ENCODE results near the gene PGAM5. TPM values are rescaled to one million over a fixed set of nuclear protein-coding genes. Genes with fewer than 3 reads are reported as not detected.

The PGAM5 gene
- total RNA-seq, 4 donors from 2014 or later, result 22.9 to 50.7 (median 33.2) TPM

DNA sequence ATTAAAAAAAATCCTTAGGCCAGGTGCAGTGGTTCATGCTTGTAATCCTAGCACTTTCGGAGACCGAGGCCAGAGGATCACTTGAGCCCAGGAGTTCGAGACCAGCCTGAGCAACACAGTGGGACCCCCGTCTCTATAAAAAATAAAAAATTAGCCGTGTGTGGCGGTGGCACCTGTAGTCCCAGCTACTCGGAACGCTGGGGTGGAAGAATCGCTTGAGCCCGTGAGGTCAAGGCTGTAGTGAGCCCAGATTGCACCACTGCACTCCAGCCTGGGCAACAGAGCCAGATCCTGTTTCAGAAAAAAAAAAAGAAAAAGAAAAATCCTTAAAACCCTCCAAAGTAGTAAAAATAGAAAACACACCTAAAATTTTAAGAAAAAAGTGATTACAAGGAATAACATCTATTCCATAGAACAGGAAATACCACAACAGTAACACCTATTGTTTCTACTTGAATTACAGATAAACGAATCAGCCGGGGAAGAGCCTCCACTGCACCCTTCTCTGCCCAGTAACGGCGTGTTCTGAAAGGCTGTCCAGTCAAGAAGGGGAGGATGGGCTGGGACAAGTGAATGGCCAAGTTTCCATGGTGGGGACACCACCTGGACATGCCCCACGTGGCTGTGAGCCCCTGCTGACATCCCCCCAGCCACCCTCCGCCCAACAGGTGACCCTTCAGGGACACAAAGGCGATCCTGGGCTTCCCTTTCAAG, 41.3 kb upstream of the PGAM5 start:
- Histone ChIP-seq H3K4me3 (no peak overlapping the region), H3K4me1 (no peaks in the 10 kb centered on the region), H3K9me3 (no peaks in the 10 kb centered on the region), H3K36me3 (peaks cover 0 to 97% (median 12%) of the 10 kb centered on the region in 3 donors), H3K27ac (no peak overlapping the region), H3K27me3 (no peaks in the 10 kb centered on the region)
- TF ChIP-seq EP300 (IDR thresholded peaks at IDR 0.05) (no peak), POLR2A (IDR thresholded peaks at IDR 0.05) (no peak)
- TF ChIP-seq, protein P1, sequence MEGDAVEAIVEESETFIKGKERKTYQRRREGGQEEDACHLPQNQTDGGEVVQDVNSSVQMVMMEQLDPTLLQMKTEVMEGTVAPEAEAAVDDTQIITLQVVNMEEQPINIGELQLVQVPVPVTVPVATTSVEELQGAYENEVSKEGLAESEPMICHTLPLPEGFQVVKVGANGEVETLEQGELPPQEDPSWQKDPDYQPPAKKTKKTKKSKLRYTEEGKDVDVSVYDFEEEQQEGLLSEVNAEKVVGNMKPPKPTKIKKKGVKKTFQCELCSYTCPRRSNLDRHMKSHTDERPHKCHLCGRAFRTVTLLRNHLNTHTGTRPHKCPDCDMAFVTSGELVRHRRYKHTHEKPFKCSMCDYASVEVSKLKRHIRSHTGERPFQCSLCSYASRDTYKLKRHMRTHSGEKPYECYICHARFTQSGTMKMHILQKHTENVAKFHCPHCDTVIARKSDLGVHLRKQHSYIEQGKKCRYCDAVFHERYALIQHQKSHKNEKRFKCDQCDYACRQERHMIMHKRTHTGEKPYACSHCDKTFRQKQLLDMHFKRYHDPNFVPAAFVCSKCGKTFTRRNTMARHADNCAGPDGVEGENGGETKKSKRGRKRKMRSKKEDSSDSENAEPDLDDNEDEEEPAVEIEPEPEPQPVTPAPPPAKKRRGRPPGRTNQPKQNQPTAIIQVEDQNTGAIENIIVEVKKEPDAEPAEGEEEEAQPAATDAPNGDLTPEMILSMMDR (IDR thresholded peaks at IDR 0.05), result no peak
- DNase-seq (ENCODE audit: low spot score in 2 of 2), result no peak
- 88 to 91% methylated on average over 17 of the region's 17 CpGs for WGBS, 2 donors

DNA sequence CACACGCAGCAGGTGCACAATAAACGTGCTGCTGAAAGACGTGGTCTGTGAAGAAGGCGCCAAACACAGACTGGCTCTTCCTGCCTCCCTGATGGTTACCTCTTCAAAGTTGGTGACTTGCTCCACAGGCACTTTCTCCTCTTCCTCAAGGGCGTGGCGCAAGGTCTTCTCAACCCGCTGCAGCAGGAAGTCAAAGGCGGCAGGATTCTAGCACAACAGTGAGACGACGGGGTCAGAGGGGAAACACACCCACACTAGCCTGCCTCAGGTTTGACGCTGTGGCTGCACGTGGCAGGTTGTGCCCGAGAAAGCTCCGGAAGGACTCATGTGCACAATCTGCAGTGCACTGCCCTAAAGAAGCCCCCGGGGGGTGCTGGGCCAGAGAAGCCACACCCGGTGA, 38.5 kb upstream of the PGAM5 start:
- peaks cover 0 to 97% (median 6%) of the 10 kb centered on the region in 3 donors for H3K36me3 ChIP-seq
- no peak for DNase-seq (ENCODE audit: low spot score in 2 of 2)
- H3K4me3 ChIP-seq, result no peak overlapping the region
- no peaks in the 10 kb centered on the region for H3K9me3 ChIP-seq
- no peak for TF ChIP-seq POLR2A (IDR thresholded peaks at IDR 0.05)
- TF ChIP-seq, protein P1 (IDR thresholded peaks at IDR 0.05), result no peak
- no peak for TF ChIP-seq EP300 (IDR thresholded peaks at IDR 0.05)
- no peaks in the 10 kb centered on the region for H3K27me3 ChIP-seq
- peaks cover 0 to 13% (median 0%) of the 10 kb centered on the region in 4 donors for H3K4me1 ChIP-seq
- 76 to 86% methylated on average over 14 to 16 of the region's 16 CpGs for WGBS, 2 donors
- H3K27ac ChIP-seq, result no peak overlapping the region

DNA sequence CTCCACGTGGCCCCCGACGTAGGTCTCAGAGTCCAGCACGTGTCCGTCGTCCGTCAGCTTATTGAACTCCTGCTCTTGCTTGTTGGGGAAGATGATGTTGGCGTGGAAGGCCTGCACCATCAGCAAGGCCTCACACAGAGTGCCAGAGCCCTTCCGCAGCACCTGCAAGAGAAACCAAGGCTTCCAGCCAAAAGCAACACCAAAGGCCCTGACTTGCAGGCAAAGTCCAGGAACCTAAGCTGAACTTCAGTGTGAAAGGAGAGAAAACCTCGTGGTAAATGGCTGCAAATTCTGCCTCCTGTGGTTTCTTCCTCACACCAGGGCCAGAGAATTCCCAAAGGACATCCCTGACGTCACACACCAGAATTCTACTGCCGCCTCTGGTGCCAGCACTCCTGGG, 38.0 kb upstream of the PGAM5 start:
- H3K27ac ChIP-seq, result no peak overlapping the region
- H3K36me3 ChIP-seq, result peaks cover 0 to 97% (median 5%) of the 10 kb centered on the region in 3 donors
- no peak for DNase-seq (ENCODE audit: low spot score in 2 of 2)
- no peaks in the 10 kb centered on the region for H3K9me3 ChIP-seq
- peaks cover 0 to 13% (median 0%) of the 10 kb centered on the region in 4 donors for H3K4me1 ChIP-seq
- TF ChIP-seq, protein P1 (IDR thresholded peaks at IDR 0.05), result no peak
- TF ChIP-seq EP300 (IDR thresholded peaks at IDR 0.05) (no peak), POLR2A (IDR thresholded peaks at IDR 0.05) (no peak)
- H3K4me3 ChIP-seq, result no peak overlapping the region
- WGBS, 2 donors, result 72 to 81% methylated on average over 8 to 12 of the region's 12 CpGs
- H3K27me3 ChIP-seq, result no peaks in the 10 kb centered on the region

DNA sequence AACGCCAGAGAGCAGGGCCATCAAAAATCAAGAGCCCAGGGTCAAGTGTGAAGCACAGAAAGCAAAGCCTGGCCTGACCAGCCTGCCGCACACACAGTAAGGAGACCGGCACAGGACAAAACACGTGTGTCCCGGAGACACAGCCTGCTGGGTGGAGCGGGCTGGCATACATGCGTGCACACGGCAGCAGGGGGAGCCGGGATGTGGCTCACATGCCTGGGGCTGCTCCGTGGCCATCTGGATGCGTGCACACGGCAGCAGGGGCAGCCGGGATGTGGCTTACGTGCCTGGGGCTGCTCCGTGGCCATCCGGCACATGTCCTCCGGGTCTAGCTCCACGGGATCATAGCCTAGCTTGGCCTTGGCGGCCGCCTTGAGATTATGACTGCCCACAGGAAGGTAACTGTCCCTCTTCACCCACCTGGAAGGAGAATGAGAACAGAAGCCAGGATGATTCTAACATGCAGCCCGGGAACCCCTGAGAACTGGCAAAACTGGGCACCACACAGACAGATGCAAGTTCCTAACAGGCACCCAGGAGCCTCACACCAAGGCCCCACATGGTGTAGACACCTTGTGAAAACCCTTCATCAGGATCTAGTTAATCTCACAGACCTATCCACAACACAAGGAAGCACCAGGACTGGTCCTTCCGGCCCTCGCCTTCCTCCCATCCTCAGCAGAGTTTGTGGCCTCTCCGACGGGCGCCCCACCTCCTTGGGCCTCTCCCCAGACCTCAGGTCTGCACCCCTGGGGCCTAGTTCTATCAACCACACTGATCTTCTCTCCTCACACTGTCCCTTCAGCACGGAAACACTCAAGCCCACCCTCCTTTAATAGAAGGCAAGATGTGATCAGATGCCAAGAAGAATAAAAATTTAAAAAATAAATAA, 37.1 kb upstream of the PGAM5 start:
- no peaks in the 10 kb centered on the region for H3K27me3 ChIP-seq
- peaks cover 0 to 97% (median 5%) of the 10 kb centered on the region in 3 donors for H3K36me3 ChIP-seq
- 84 to 86% methylated on average over 25 to 26 of the region's 27 CpGs for WGBS, 2 donors
- DNase-seq (ENCODE audit: low spot score in 2 of 2), result no peak
- H3K4me3 ChIP-seq, result no peak overlapping the region
- no peaks in the 10 kb centered on the region for H3K9me3 ChIP-seq
- TF ChIP-seq, protein P1 (IDR thresholded peaks at IDR 0.05), result no peak
- TF ChIP-seq POLR2A (IDR thresholded peaks at IDR 0.05) (no peak), EP300 (IDR thresholded peaks at IDR 0.05) (no peak)
- H3K4me1 ChIP-seq, result peaks cover 0 to 13% (median 0%) of the 10 kb centered on the region in 4 donors
- H3K27ac ChIP-seq, result no peak overlapping the region

DNA sequence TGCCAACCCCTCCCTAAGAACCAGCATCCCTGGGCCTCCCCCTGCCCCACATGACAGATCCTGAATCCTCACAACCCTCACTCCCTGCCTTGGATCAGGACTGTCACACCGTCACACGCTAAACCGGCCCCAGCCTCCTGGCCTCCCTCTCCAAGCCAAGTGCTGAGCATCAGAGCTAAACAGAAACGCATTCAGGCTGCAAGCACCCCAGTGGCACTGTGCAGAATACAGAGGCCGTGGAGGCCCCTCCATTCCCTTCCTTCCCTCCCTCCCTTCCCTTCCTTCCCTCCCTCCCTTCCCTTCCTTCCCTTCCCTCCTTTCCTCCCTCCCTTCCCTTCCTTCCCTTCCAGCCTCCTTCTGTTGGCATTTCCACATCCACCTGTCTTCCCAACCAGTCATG, 36.1 kb upstream of the PGAM5 start:
- H3K27me3 ChIP-seq, result no peaks in the 10 kb centered on the region
- no peak overlapping the region for H3K27ac ChIP-seq
- DNase-seq (ENCODE audit: low spot score in 2 of 2), result no peak
- H3K4me3 ChIP-seq, result no peak overlapping the region
- H3K36me3 ChIP-seq, result peaks cover 0 to 97% (median 5%) of the 10 kb centered on the region in 3 donors
- TF ChIP-seq EP300 (IDR thresholded peaks at IDR 0.05), result no peak
- TF ChIP-seq, protein P1 (IDR thresholded peaks at IDR 0.05), result no peak
- TF ChIP-seq POLR2A (IDR thresholded peaks at IDR 0.05), result no peak
- 95 to 97% methylated on average over 5 of the region's 5 CpGs for WGBS, 2 donors
- H3K4me1 ChIP-seq, result peaks cover 0 to 13% (median 0%) of the 10 kb centered on the region in 4 donors
- H3K9me3 ChIP-seq, result no peaks in the 10 kb centered on the region
